Psoas muscle (tissue), 8 donors: ENCODE measurements around the gene KCNMA1. TPM values are rescaled to one million over a fixed set of nuclear protein-coding genes. Genes with fewer than 3 reads are reported as not detected.

ENCODE experiments used
- ATAC-seq, 4 donors: fragments of 200-7000 bp; cut with Tn5 transposase; one replicate each; pipeline ENCODE4 v1.9.1; 2020; ENCODE audit warnings: moderate library complexity in 3 of 4, mild to moderate bottlenecking in 2 of 4
- DNase-seq, 2 donors: peaks; one replicate each; pipeline ENCODE4 v3.0.0-alpha.2; 2020
- H3K27ac ChIP-seq: fragments of 200-600 bp; one replicate; pipeline ENCODE4 v1.8.0; 2022
- H3K27me3 ChIP-seq, 3 donors: fragments of 200-600 bp in 1 of 3; one replicate each; pipeline versions ENCODE4 v1.6.1 to v1.8.0; 2013 to 2022; ENCODE audit warnings: low read length in 2 of 3, mild to moderate bottlenecking in 2 of 3, moderate library complexity in 1 of 3; ENCODE audit not compliant: insufficient read depth in 3 of 3
- H3K36me3 ChIP-seq, 2 donors: fragments of 200-600 bp in 1 of 2; one replicate each; pipeline versions ENCODE4 v1.6.1 to v1.8.0; 2013 to 2022; ENCODE audit warnings: low read depth in 1 of 2, mild to moderate bottlenecking in 1 of 2, moderate library complexity in 1 of 2; ENCODE audit not compliant: insufficient read depth in 1 of 2
- H3K4me1 ChIP-seq: fragments of 200-600 bp; one replicate; pipeline ENCODE4 v1.8.0; 2022
- H3K4me3 ChIP-seq: fragments of 200-600 bp; one replicate; pipeline ENCODE4 v1.8.0; 2022; ENCODE audit warnings: mild to moderate bottlenecking
- H3K9me3 ChIP-seq: fragments of 200-600 bp; one replicate; pipeline ENCODE4 v1.8.0; 2022
- CTCF ChIP-seq: fragments of 200-600 bp; IDR thresholded peaks from one replicate; pipeline ENCODE4 v1.8.0; 2022; ENCODE audit warnings: antibody characterized with exemption
- WGBS, 3 donors: extraction: QIAGEN DNeasy Blood & Tissue Kit; methylation state at CpG; one replicate each; pipeline versions ENCODE4 v1.1.6 to v1.1.7; 2013; 5-methylcytosine and 5-hydroxymethylcytosine counted together
- intact Hi-C, 2 donors: fragments of 100-400 bp; cut with DNase I; formaldehyde crosslinking; loops; one replicate each; pipeline versions ENCODE4 v1.11.0 to v1.14.2; 2022
- polyA plus RNA-seq, 3 donors: library from polyadenylated mRNA; stranded (reverse); fragments of 200-250 nt; gene quantifications; one replicate each; pipeline ENCODE4 v1.2.3, GENCODE V29; 2013
- total RNA-seq, 4 donors: library from RNA; stranded (reverse); fragmentation: NEBNext Ultra II Directional in 2 of 4; extraction: Animal tissue kit (Norgen Biotek cat#: 25700) in 2 of 4; gene quantifications; one replicate each; pipeline versions ENCODE4 v1.2.1 to v1.2.4, GENCODE V29; 2021 to 2023
- donor health status: healthy with polysubstance abuse.
- donor health status: DM: no; HTN: no; CAD: no; lungs with moderate emphysema.
- donor health status: Bipolar disorder and iron deficiency.
- donor health status: healthy.
- donor health status: DM: yes; HTN: yes; CAD: no.
- donor health status: DM: no; HTN: no; CAD: no.
- donor health status: DM: no; HTN: no; CAD: no.
- donor health status: DM: yes; HTN: yes; CAD: no.

The KCNMA1 gene
- total and polyA plus RNA-seq, 7 donors = 7.9 to 53.0 (median 41.9) TPM

DNA sequence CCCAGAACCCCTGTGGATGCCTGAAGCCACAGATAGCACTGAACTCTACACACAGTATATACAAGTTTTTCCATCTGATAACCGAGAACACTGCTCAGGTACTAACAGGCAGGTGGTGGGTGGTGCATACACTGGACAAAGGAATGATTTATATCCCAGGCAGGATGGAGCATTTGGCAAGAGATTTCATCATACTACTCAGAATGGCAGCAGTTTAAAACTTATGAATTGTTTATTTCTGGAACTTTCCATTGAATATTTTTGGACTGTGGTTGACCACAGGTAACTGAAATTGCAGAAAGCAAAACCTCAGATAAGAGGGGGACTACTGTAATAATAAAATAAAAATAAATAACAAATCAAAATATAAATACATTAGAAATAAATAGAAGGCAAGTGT lies 10.9 kb upstream of the KCNMA1 start:
- intact Hi-C loops = loop anchor here (5.0 to 10.0 kb wide), 2 partner anchors 404 to 481 kb away; no protein-coding TSS in a partner anchor
- ATAC-seq (no peak), DNase-seq (no peak)
- no peak for TF ChIP-seq CTCF
- no peak overlapping the region for H3K4me3 ChIP-seq
- peaks cover 0 to 5% (median 0%) of the 10 kb centered on the region in 3 donors for H3K27me3 ChIP-seq
- H3K36me3 ChIP-seq = no peaks in the 10 kb centered on the region
- no peak overlapping the region for H3K27ac ChIP-seq
- H3K4me1 ChIP-seq = no peaks in the 10 kb centered on the region
- H3K9me3 ChIP-seq = peaks cover 2% of the 10 kb centered on the region
- WGBS, 3 donors = 80 to 90% (median 81%) methylated on average over 1 of the region's 1 CpG

- no peak for DNase-seq
- no peak overlapping the region for H3K27ac ChIP-seq
- H3K27me3 ChIP-seq = peaks cover 0 to 5% (median 0%) of the 10 kb centered on the region in 3 donors
- H3K4me3 ChIP-seq = no peak overlapping the region
- ATAC-seq = no peak
- H3K4me1 ChIP-seq = no peaks in the 10 kb centered on the region
- no peaks in the 10 kb centered on the region for H3K36me3 ChIP-seq
- TF ChIP-seq CTCF = no peak
- intact Hi-C loops = loop anchor here (5.0 to 10.0 kb wide), 2 partner anchors 403 to 480 kb away; no protein-coding TSS in a partner anchor
- WGBS, 3 donors = 84 to 96% (median 87%) methylated on average over 4 of the region's 4 CpGs
- H3K9me3 ChIP-seq = no peaks in the 10 kb centered on the region
Observed at GRCh38 chr10:77647543-77648293, 10.1 kb upstream of the KCNMA1 start.

DNA sequence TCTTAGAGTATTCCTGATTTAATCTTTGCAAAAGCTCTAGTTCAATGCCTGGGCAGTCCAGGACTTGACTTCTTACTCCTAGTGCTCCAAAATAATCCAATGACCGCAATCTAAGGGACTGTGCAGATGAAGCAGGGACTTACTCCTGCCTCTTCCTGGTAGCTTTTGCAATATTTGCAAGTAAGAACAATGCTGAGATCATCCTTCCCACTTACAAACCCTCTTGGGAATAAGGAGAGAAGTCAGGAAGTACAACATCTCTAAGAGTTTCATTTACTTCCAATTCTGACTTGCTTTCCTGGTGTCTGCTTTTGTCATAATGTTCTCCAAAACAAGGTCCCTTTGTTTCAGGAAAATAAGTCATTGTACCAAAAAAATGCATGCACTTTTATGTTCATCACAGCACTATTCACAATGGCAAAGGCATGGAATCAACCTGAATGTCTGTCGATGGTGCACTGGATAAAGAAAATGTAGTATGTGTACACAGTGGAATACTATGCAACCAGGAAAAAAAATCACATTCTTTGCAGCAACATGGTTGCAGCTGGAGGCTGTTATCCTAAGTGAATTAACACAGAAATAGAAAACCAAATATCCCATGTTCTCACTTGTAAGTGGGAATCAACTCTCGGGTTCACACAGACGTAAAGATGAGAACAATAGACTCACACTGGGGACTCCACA lies 7.1 kb upstream of the KCNMA1 start:
- Histone ChIP-seq H3K27me3 (peaks cover 0 to 5% (median 3%) of the 10 kb centered on the region in 3 donors), H3K4me1 (peaks cover 2% of the 10 kb centered on the region), H3K27ac (no peak overlapping the region), H3K36me3 (no peaks in the 10 kb centered on the region), H3K4me3 (no peak overlapping the region), H3K9me3 (no peaks in the 10 kb centered on the region)
- DNase-seq (no peak), ATAC-seq (no peak)
- intact Hi-C loops = loop anchor here (2.0 to 10.0 kb wide), 5 partner anchors 152 to 477 kb away; no protein-coding TSS in a partner anchor
- no peak for TF ChIP-seq CTCF
- WGBS, 3 donors = 88 to 93% (median 91%) methylated on average over 4 of the region's 4 CpGs

GRCh38 chr10:77643795-77644468 lies 6.3 kb upstream of the KCNMA1 start:
- no peaks in the 10 kb centered on the region for H3K9me3 ChIP-seq
- no peaks in the 10 kb centered on the region for H3K36me3 ChIP-seq
- ATAC-seq = peak; percentile 47 to 57 (median 56)
- intact Hi-C loops = loop anchor here (2.0 to 10.0 kb wide), 4 partner anchors 152 to 469 kb away; no protein-coding TSS in a partner anchor
- H3K27me3 ChIP-seq = peaks cover 0 to 5% (median 3%) of the 10 kb centered on the region in 3 donors
- DNase-seq = no peak
- no peak overlapping the region for H3K27ac ChIP-seq
- WGBS, 3 donors = 39 to 41% (median 39%) methylated on average over 6 of the region's 6 CpGs
- TF ChIP-seq CTCF = peak; percentile 40
- H3K4me3 ChIP-seq = no peak overlapping the region
- H3K4me1 ChIP-seq = peaks cover 2% of the 10 kb centered on the region
